DOHH2 (cell line): ENCODE data around the gene MOB1B.

ENCODE experiments used
- H3F3A ChIP-seq: fragments of 200-600 bp; sonication (generic), shearing (Covaris generic); 2 replicates; pipeline ENCODE4 v1.6.0; 2016; ENCODE audit warnings: antibody characterized with exemption, mild to moderate bottlenecking; ENCODE audit not compliant: control insufficient read depth, insufficient read depth
- H3K27ac ChIP-seq: fragments of 200-600 bp; sonication (generic); 2 replicates; pipeline ENCODE4 v1.5.1; 2014; ENCODE audit warnings: low read depth, mild to moderate bottlenecking, low read length, moderate library complexity
- H3K27me3 ChIP-seq: fragments of 200-600 bp; sonication (generic); 2 replicates; pipeline ENCODE4 v1.6.1; 2014; ENCODE audit warnings: mild to moderate bottlenecking, low read length, mixed read lengths; ENCODE audit not compliant: control insufficient read depth
- H3K36me3 ChIP-seq: fragments of 200-600 bp; sonication (generic); 2 replicates; pipeline ENCODE4 v1.6.1; 2014; ENCODE audit warnings: mild to moderate bottlenecking, low read length, moderate library complexity, mixed read lengths; ENCODE audit not compliant: control insufficient read depth
- H3K4me1 ChIP-seq: fragments of 200-600 bp; sonication (generic); 2 replicates; pipeline ENCODE4 v1.6.1; 2014; ENCODE audit warnings: mild to moderate bottlenecking, low read length, mixed read lengths; ENCODE audit not compliant: control insufficient read depth
- H3K4me2 ChIP-seq: fragments of 200-600 bp; sonication (generic); 2 replicates; pipeline ENCODE4 v1.6.0; 2014; ENCODE audit warnings: mild to moderate bottlenecking, low read length, moderate library complexity
- H3K4me3 ChIP-seq: fragments of 200-600 bp; sonication (generic); 2 replicates; pipeline ENCODE4 v1.5.1; 2014; ENCODE audit warnings: mild to moderate bottlenecking, low read length, mixed read lengths
- H3K79me2 ChIP-seq: fragments of 200-600 bp; sonication (generic); 2 replicates; pipeline ENCODE4 v1.6.1; 2014; ENCODE audit warnings: mild to moderate bottlenecking, low read length, mixed read lengths; ENCODE audit not compliant: control insufficient read depth
- H3K9me2 ChIP-seq: fragments of 200-600 bp; sonication (generic); replicated peaks from 2 replicates; pipeline ENCODE4 v1.6.1; 2014; ENCODE audit warnings: mild to moderate bottlenecking, low read length, mixed read lengths; ENCODE audit not compliant: control insufficient read depth
- H3K9me3 ChIP-seq: fragments of 200-600 bp; sonication (generic); 2 replicates; pipeline ENCODE4 v1.6.1; 2014; ENCODE audit warnings: antibody characterized with exemption, low read length, mixed read lengths; ENCODE audit not compliant: control insufficient read depth, insufficient read depth
- H4K20me1 ChIP-seq: fragments of 200-600 bp; sonication (generic); 2 replicates; pipeline ENCODE4 v1.6.0; 2014; ENCODE audit warnings: low read depth, mild to moderate bottlenecking, antibody characterized with exemption, low read length, moderate library complexity; ENCODE audit not compliant: control insufficient read depth, insufficient read depth
- EZH2phosphoT487 ChIP-seq: fragments of 200-600 bp; sonication (generic); IDR thresholded peaks from 2 replicates; pipeline ENCODE4 v1.6.1; 2017; ENCODE audit warnings: borderline replicate concordance, mild to moderate bottlenecking, antibody characterized with exemption, low read length, moderate library complexity, mixed read lengths
- TF ChIP-seq, protein P1 (sequence below): fragments of 200-600 bp; sonication (generic); IDR thresholded peaks from one replicate; pipeline ENCODE4 v1.5.1; 2014; ENCODE audit warnings: antibody characterized with exemption, mild to moderate bottlenecking, low read depth, low read length; ENCODE audit not compliant: poor library complexity, severe bottlenecking

The MOB1B gene

GRCh38 chr4:70925418-70925817 lies 23.2 kb downstream of the MOB1B start:
- Histone ChIP-seq H3K4me2 (peak overlapping the region; percentile 89), H3K27me3 (no peaks in the 10 kb centered on the region), H3K9me2 (no peaks in the 10 kb centered on the region), H3K9me3 (peaks cover 5% of the 10 kb centered on the region), H3K27ac (peak overlapping the region; percentile 92), H3K79me2 (peaks cover 92% of the 10 kb centered on the region), H3K4me3 (peak overlapping the region; percentile 73), H3K4me1 (peaks cover 98% of the 10 kb centered on the region), H3K36me3 (peaks cover 7% of the 10 kb centered on the region), H3F3A (peaks cover 51% of the 10 kb centered on the region), H4K20me1 (no peaks in the 10 kb centered on the region)
- TF ChIP-seq, protein P1, sequence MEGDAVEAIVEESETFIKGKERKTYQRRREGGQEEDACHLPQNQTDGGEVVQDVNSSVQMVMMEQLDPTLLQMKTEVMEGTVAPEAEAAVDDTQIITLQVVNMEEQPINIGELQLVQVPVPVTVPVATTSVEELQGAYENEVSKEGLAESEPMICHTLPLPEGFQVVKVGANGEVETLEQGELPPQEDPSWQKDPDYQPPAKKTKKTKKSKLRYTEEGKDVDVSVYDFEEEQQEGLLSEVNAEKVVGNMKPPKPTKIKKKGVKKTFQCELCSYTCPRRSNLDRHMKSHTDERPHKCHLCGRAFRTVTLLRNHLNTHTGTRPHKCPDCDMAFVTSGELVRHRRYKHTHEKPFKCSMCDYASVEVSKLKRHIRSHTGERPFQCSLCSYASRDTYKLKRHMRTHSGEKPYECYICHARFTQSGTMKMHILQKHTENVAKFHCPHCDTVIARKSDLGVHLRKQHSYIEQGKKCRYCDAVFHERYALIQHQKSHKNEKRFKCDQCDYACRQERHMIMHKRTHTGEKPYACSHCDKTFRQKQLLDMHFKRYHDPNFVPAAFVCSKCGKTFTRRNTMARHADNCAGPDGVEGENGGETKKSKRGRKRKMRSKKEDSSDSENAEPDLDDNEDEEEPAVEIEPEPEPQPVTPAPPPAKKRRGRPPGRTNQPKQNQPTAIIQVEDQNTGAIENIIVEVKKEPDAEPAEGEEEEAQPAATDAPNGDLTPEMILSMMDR, result no peak
- no peak for TF ChIP-seq EZH2phosphoT487

DNA sequence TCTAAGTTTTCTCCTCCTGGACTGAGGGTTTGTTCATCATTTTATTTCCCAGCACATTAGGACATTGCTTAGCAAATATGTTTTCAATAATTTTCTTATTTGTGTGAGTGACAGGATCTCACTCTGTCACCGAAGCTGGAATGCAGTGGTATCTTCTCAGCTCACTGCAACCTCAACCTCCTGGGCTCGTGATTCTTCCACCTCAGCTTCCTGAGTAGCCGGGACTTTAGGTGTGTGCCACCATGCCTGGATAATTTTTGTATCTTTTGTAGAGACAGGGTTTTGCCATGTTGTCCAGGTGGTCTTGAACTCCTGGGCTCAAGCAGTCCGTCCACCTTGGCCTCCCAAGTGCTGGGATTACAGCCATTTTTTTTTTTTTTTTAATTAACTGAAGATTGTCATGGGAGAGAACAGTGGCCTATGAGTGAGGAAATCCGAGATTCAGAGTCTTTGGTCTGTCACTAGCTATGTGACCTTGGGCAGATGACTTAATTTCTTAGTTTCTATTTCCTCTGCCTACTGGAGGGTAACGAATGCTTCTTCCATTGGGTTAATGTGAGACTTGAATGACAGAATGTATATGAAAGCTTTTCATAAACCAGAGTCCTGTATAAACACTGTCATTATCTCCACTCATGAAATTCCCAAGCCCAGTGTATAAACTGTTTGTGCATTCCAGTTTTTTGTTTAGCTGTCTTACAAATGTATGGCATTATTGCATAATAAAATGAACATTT lies 23.9 kb downstream of the MOB1B start:
- Histone ChIP-seq H3K27me3 (no peaks in the 10 kb centered on the region), H3K9me2 (no peaks in the 10 kb centered on the region), H3K4me3 (peak overlapping the region; percentile 73), H3K27ac (peak overlapping the region; percentile 92), H3K79me2 (peaks cover 90% of the 10 kb centered on the region), H3F3A (peaks cover 57% of the 10 kb centered on the region), H3K4me1 (peaks cover 98% of the 10 kb centered on the region), H3K4me2 (peak overlapping the region; percentile 89), H3K36me3 (peaks cover 3% of the 10 kb centered on the region; the same call in 1 of the 2 replicates), H3K9me3 (no peaks in the 10 kb centered on the region), H4K20me1 (no peaks in the 10 kb centered on the region)
- TF ChIP-seq, protein P1, result no peak
- no peak for TF ChIP-seq EZH2phosphoT487

DNA sequence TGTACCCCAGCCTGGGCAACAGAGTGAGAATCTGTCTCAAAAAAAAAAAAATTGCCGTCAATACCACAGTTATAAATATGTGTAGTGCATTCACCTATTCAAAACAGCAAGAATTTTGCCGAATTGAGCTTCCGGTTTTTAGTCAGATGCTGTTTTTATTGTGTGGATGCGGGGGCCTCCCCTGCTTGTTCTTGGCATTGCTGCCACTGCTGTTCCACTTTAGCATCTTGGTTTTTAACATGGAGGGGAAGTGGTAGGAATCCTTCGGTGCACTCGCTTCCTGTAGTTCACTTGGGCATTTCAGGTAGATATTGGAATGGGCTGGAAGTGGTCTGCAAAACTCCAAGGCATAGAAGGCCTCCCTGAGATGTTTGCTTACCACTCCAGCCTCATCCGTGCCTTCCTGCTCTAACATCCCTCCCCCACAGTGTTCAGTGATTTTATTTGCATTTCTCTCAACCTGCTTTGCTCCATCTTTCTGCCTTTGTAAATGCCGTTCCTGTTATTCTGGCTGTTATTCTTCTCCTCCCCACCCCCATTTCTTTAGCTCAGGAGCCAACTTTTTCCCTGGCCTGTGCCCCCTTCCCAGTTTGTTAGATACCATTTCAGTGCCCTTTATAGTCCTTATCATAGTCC lies 25.5 kb downstream of the MOB1B start:
- Histone ChIP-seq H3K79me2 (peaks cover 90% of the 10 kb centered on the region), H3K36me3 (peaks cover 15% of the 10 kb centered on the region), H3K4me3 (peak overlapping the region; percentile 73), H3K9me3 (no peaks in the 10 kb centered on the region), H3F3A (peaks cover 56% of the 10 kb centered on the region), H3K27ac (peak overlapping the region; percentile 92), H3K4me1 (peaks cover 97% of the 10 kb centered on the region), H4K20me1 (no peaks in the 10 kb centered on the region), H3K4me2 (peak overlapping the region; percentile 89), H3K9me2 (no peaks in the 10 kb centered on the region), H3K27me3 (no peaks in the 10 kb centered on the region)
- TF ChIP-seq EZH2phosphoT487, result no peak
- TF ChIP-seq, protein P1, result peak; percentile 23
